Stimulated activated CD8-positive, alpha-beta memory T cell treated with anti-CD3 and anti-CD28 coated beads, Interleukin-7, amount 100 ng/mL, for 24 hours (primary cell): ENCODE results near the gene ZNF14.
"Not testable (repeated sequence)": the region's sequence is repeated elsewhere in the genome, so short reads cannot be mapped to it uniquely, and the experiment has no call there.

ENCODE experiments used
- DNase-seq: peaks from one replicate; pipeline ENCODE4 v3.0.0-alpha.2; 2020; ENCODE audit warnings: low read depth

ZNF14 gene

DNA sequence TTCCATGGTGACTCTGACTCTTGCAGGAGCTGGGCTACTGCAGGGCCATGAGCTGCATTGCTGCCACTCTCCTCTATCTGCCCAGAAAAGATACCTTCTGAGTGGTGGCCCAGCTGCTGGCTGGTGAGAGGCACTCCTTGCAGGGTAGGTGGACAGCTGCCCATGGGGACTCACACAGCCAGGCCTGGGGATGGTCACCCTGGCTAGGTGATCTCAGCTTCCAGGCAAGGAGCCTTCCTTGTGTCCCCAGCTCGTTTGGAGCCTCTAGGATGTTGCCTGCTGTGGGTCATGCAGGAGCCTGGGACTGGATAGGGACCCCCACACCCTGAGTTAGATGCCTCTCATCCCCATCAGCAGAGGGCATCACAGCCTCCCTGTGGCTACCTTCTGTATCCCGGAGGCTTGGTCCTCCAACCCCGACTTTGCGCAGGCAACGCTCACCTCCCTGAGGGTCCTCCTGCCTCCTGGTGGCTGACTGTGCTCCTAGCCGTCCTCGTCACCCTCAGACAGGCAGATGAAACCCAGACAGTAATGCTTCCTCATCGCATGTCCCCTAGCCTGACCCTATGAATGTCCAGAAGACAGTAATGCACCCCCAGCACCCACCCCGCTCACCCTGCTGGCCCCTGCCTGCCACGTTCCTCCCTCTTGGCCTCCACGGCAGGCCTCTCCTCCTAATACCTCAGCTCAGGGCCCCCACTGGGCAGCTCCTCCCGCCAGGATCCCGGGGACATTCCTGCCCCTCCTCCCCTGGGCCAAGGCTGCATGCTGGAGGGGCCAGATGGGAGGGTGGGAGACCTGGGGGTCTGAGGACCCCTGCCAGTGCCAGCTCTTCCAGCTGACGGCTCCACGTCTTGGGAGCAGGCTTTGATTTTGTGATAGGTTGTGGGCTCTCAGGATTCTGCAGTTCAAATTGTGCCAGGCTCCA lies 13.6 kb upstream of the ZNF14 start:
- DNase-seq, result no peak

DNA sequence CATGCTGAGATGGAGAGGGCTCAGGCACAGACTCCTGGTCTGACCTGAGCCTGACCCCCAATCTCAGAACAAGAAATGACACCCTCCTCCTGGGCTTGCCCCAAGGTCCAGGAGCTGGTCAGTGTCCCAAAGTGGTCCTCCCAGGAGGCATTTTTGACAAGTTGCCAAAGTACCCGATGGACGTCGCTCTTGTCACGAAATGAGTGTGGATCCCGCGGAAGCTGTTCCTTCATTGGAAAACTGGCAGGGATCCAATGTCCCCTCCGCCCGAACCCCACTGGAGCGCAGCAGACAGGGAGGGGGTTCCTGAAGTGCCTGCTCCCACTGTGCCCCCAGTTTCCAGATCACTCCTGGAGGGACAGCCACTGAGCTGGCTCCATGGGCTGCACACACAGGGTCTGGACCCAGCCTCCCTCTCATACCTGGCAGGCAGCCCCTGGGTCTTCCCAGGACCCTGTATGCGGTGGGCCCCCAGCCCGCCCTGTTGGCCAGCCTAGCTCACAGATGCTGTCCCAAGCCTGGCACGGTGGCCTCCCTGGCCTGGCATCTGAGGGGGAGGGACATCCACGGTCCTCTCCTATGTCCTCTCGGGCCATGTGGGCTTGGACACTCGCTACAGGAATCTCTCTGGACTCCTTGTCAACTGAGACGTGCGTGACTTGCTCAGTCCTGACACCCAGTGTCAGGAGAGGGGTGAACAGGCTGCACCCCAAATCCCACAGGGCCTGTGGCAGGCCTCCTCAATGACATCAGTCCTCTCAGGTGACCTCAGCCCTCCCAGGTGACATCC lies 12.8 kb upstream of the ZNF14 start:
- DNase-seq, result no peak

GRCh38 chr19:19744641-19745040 lies 11.7 kb upstream of the ZNF14 start:
- no peak for DNase-seq

- DNase-seq, result not testable (repeated sequence)
Measured at GRCh38 chr19:19743921-19744320, 11.0 kb upstream of the ZNF14 start.

DNA sequence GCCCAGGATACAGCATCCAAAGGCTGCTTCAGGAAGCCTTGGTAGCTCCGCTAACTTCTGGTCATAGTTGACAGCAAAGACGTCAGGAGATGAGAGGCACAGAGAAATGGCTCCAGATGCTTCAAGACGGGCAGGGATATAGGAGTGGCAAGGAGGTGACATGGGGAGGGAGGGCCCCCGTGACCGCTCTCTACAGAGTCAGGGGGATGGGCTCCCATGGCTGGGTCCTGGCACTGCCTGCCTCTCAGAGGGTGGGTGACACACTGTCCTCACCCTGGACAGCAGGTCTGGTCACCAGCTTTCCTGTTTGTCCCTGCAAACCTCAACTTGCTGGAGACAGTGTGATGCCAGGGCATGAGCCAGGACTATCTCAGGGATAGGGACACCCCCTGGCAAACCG lies 10.3 kb upstream of the ZNF14 start:
- no peak for DNase-seq

GRCh38 chr19:19742773-19743172 lies 9.9 kb upstream of the ZNF14 start:
- DNase-seq, result no peak

DNA sequence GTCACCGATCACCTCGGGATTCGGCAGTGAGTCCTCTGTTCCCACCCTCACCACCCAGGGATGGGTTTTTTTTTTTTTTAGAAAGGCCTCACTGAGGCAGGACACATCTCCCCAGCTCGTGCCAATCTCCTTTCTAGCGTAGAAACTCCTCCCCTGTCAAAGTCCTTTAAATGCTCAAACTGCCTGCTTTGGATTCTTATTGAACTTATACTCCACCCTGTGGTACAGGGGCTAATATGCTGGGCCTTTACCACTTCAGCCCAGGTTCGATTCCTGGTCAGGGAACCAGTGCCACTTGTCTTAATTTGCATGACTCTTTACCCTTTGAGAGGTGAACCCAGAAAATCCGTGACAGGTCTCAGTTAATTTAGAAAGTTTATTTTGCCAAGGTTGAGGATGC lies 8.3 kb upstream of the ZNF14 start:
- no peak for DNase-seq

GRCh38 chr19:19740755-19741154 lies 7.8 kb upstream of the ZNF14 start:
- no peak for DNase-seq

DNA sequence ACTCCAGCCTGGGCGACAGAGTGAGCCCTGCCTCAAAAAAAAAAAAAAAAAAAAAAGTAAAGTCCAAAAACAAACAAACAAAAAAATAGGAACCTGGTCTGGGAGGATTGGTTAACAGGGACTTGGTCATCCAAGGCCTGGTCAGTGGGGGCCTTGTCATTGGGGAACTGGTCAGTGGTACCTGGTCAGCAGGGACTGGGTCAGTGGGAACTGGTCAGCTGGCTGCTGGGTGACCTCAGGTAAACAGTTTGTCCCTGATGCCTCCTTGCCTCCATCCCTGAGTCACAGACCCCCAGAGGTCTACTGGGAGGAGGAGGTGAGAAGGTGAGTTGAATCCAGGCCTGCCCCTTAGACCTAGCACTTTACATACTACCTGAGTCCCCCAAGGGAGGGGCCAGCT lies 5.7 kb upstream of the ZNF14 start:
- no peak for DNase-seq

GRCh38 chr19:19737559-19738332 lies 4.8 kb upstream of the ZNF14 start:
- DNase-seq, result no peak

- no peak for DNase-seq
Measured at GRCh38 chr19:19721896-19722295, 11.0 kb downstream of the ZNF14 start.

DNA sequence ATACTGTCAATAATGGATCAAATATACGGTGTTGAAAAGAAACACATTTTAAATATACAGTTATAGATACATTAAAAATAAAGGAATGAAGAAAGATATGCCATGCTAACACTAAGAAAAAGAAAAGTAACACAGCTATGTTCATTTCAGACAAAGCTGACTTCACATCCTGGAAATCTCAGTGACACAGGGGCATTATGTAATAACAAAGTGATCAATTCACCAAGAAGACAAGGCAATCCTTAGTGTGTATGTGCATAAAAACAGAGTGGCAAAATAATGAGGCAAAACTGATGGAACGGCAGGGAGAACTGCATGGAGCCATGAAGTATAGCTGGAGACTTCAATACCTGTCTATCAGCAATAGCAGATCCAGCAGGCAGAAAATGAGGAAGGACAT lies 13.1 kb downstream of the ZNF14 start:
- no peak for DNase-seq

- DNase-seq, result no peak
Measured at GRCh38 chr19:19711934-19712828, 20.7 kb downstream of the ZNF14 start.

- DNase-seq, result no peak
Measured at GRCh38 chr19:19711306-19711933, 21.5 kb downstream of the ZNF14 start.

DNA sequence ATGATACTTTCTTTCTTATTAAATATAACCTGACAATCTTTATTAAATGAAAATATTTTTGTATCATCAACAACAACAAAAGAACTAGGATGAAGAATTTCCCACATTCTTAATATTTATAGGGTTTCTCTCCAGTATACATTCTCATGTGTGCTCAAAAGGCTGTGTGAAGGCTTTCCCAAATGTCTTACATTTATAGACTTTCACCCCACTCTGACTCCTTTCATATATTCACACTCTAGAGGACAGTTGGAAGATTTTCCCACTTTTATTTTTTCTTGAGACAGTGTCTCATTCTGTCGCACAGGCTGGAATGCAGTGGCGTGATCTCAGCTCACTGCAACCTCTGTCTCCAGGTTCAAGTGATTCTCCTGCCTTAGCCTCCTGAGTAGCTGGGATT lies 22.4 kb downstream of the ZNF14 start:
- no peak for DNase-seq

DNA sequence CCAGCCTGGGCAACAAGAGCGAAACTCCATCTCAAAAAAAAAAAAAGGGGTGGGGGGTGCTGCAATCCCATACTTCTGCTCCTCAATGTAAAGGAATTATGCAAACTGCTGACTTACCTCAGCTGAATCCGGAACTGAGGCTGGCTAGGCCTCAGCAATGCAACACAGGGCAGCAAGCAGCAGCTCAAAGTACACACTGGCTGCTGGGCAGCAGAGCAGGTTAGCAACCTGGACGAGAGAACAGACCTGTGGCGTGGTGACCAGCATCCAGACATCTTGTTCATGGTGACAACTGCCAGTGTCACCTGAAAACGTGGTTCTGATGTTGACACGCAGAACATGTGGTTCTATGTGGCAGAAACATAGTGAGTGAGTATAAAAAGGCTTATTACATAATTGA lies 28.1 kb downstream of the ZNF14 start:
- DNase-seq, result no peak

GRCh38 chr19:19700493-19700892 lies 32.4 kb downstream of the ZNF14 start:
- DNase-seq, result not testable (repeated sequence)

GRCh38 chr19:19697589-19697988 lies 35.3 kb downstream of the ZNF14 start:
- no peak for DNase-seq

DNA sequence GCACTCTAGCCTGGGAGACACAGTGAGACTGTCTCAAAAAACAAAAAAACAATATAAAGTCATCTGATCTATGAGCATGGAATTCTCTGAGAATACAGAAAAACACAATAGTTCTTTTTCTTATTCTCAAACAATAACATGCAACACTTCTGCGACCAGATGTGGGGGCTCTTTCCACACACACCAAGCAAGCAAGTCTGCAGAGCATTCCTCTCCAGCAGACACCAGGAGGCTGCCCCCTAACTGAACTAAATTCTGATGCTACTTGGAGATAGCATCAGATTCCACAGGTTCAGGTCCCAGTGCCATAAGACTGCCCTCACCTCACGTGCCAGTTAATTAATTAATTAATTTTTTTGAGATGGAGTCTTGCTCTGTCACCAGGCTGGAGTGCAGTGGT lies 36.5 kb downstream of the ZNF14 start:
- DNase-seq, result no peak

DNA sequence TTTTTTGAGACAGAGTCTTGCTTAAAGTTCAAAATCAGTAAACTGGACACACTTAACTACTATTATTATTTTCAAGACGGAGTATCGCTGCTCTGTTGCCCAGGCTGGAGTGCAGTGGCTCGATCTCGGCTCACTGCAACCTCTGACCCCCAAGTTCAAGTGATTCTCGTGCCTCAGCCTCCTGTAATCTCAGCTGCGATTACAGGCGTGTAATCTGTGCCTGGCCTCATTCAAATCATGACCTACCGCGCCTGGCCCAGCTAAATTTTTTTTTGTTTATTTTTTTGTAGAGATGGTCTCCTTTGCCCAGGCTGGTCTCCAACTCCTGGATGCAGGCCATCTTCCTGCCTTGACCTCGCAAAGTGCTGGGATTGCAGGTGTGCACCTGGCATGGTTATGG lies 41.2 kb downstream of the ZNF14 start:
- no peak for DNase-seq

DNA sequence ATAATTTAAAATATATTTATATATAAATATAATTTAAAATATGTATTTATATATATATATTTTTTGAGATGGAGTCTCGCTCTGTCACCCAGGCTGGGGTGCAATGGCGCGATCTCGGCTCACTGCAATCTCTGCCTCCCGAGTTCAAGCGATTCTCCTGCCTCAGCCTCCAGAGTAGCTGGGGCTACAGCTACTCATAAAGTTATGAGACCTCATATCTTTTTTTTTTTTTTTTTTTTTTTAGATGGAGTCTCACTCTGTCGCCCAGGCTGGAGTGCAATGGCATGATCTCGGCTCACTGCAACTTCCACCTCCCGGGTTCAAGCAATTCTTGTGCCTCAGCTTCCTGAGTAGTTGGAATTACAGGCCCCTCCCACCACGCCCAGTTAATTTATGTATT lies 43.9 kb downstream of the ZNF14 start:
- not testable (repeated sequence) for DNase-seq
